ENCODE measurements around the gene EBF3. TPM values are rescaled to one million over a fixed set of nuclear protein-coding genes. Genes with fewer than 3 reads are reported as not detected.

Gene EBF3
- total and polyA plus RNA-seq, 9 of the 15 experiments (the other 6 are each of a cell fraction or from before 2014, with no cell fraction given), result not detected

GRCh38 chr10:129940617-129941198, 23.4 kb downstream of the EBF3 start (continued):
- TF ChIP-seq CHD2 (IDR thresholded peaks at IDR 0.05; ENCODE audit: low read depth, low read length) (no peak), TCFL5 (CRISPR knock-in tag; conservative IDR thresholded peaks at IDR 0.05) (no peak), SIN3B (IDR thresholded peaks at IDR 0.05; ENCODE audit: low read depth) (no peak), ATF4 (CRISPR knock-in tag; IDR thresholded peaks at IDR 0.05) (no peak)

GRCh38 chr10:129939416-129940275, 24.4 kb downstream of the EBF3 start:
- CTCF ChIA-PET (ENCODE audit: low intra/inter-chr PET ratio), result no interaction called here
- FAIRE-seq (no peak), DNase-seq (ENCODE audit: extremely low read depth in 1 of 4, low spot score in 3 of 4) (no peak), ATAC-seq (no peak)
- in situ Hi-C loops (cut with MboI) (no loop called here), intact Hi-C loops (cut with micrococcal nuclease) (no loop called here)
- H3K79me2 ChIP-seq (ENCODE audit: control insufficient read depth, insufficient read depth, low read length), result no peaks in the 10 kb centered on the region
- H3K4me1 ChIP-seq (replicated peaks in 1 of 2; ENCODE audit: control insufficient read depth in 2 of 2, insufficient read depth in 2 of 2, low read length in 2 of 2), result no peaks in the 10 kb centered on the region
- peaks cover 0 to 7% of the 10 kb centered on the region in 2 experiments; a peak in 2 of 5 replicates for H3K27me3 ChIP-seq (ENCODE audit: control insufficient read depth in 2 of 2, insufficient read depth in 2 of 2, low read length in 2 of 2)
- no peak overlapping the region for H3K27ac ChIP-seq (ENCODE audit: extremely low read depth, low read depth, low read length)
- WGBS (ENCODE audit: insufficient coverage, low coverage, missing lambda C conversion rate), result 0% methylated on average over 12 of the region's 23 CpGs
- H3K4me2 ChIP-seq (ENCODE audit: insufficient read depth, low read length), result no peak overlapping the region
- H2AFZ ChIP-seq (ENCODE audit: low read depth, low read length), result no peak overlapping the region
- H3K4me3 ChIP-seq, result no peak overlapping the region
- H3K9me1 ChIP-seq (ENCODE audit: control insufficient read depth, insufficient read depth, low read length), result no peaks in the 10 kb centered on the region
- no peak for TF ChIP-seq RCOR1 (IDR thresholded peaks at IDR 0.05; ENCODE audit: borderline replicate concordance in 1 of 2, low read depth in 2 of 2, low read length in 2 of 2)
- no peak for TF ChIP-seq ZC3H4 (CRISPR knock-in tag; IDR thresholded peaks at IDR 0.05; ENCODE audit: borderline replicate concordance)
- no peak for TF ChIP-seq GABPA (tag; conservative IDR thresholded peaks at IDR 0.05; ENCODE audit: low read depth)
- no peak for TF ChIP-seq ZNF584 (CRISPR knock-in tag; IDR thresholded peaks at IDR 0.05; ENCODE audit: low read depth)
- no peak for TF ChIP-seq ZNF589 (CRISPR knock-in tag; IDR thresholded peaks at IDR 0.05; ENCODE audit: low read depth)
- no peak for TF ChIP-seq ZNF354B (CRISPR knock-in tag; IDR thresholded peaks at IDR 0.05)
- TF ChIP-seq ZNF436 (CRISPR knock-in tag; IDR thresholded peaks at IDR 0.05), result no peak
- no peak for TF ChIP-seq ZFP36 (IDR thresholded peaks at IDR 0.05; ENCODE audit: low read depth, low read length, partially characterized antibody)
- no peak for TF ChIP-seq ZNF134 (CRISPR knock-in tag; conservative IDR thresholded peaks at IDR 0.05)
- no peak for TF ChIP-seq TBL1XR1 (IDR thresholded peaks at IDR 0.05; ENCODE audit: low read length in 2 of 2)
- H3K36me3 ChIP-seq (ENCODE audit: control insufficient read depth, insufficient read depth, low read length), result no peaks in the 10 kb centered on the region
- H4K20me1 ChIP-seq (replicated peaks; ENCODE audit: control insufficient read depth, insufficient read depth, low read length), result no peaks in the 10 kb centered on the region
- no TSS peak for BruUV-seq (replicated peaks)
- no peak overlapping the region for H3K9ac ChIP-seq (ENCODE audit: insufficient read depth in 1 of 2, low read depth in 2 of 2, low read length in 2 of 2)
- POLR2A ChIA-PET, result interaction anchor here (0.6 kb wide), 1 partner anchor 68 kb away, joined by 3 read pairs; no protein-coding TSS in a partner anchor
- H3K9me3 ChIP-seq (replicated peaks; ENCODE audit: control insufficient read depth, insufficient read depth, low read depth, low read length), result no peaks in the 10 kb centered on the region
